KMS-11 (cell line): ENCODE measurements around the gene PRKG1.

Experiments used
- H2AFZ ChIP-seq: fragments of 200-600 bp; sonication (generic); 2 replicates; pipeline ENCODE4 v1.6.1; 2016; ENCODE audit warnings: antibody characterized with exemption, mixed run types, low read depth
- H3K27ac ChIP-seq: fragments of 200-600 bp; sonication (generic); 2 replicates; pipeline ENCODE4 v1.6.1; 2016; ENCODE audit warnings: mild to moderate bottlenecking, mixed run types
- H3K27me3 ChIP-seq: fragments of 200-600 bp; sonication (generic); 2 replicates; pipeline ENCODE4 v1.6.1; 2017; ENCODE audit warnings: mild to moderate bottlenecking, low read depth, mixed run types, moderate library complexity; ENCODE audit not compliant: insufficient read depth
- H3K36me3 ChIP-seq: fragments of 200-600 bp; sonication (generic); 2 replicates; pipeline ENCODE4 v1.6.1; 2017; ENCODE audit warnings: mild to moderate bottlenecking, mixed run types; ENCODE audit not compliant: insufficient read depth
- H3K4me1 ChIP-seq: fragments of 200-600 bp; sonication (generic); 2 replicates; pipeline ENCODE4 v1.6.1; 2016; ENCODE audit warnings: mild to moderate bottlenecking, low read depth, mixed run types; ENCODE audit not compliant: poor library complexity, severe bottlenecking
- H3K4me2 ChIP-seq: fragments of 200-600 bp; sonication (generic); 2 replicates; pipeline ENCODE4 v1.7.0; 2016; ENCODE audit warnings: mild to moderate bottlenecking, mixed run types
- H3K4me3 ChIP-seq: fragments of 200-600 bp; sonication (generic); IDR thresholded peaks from 2 replicates; pipeline ENCODE4 v1.6.1; 2017; ENCODE audit warnings: low read depth, low read length, mixed read lengths; ENCODE audit not compliant: insufficient read depth
- H3K79me2 ChIP-seq: fragments of 200-600 bp; sonication (generic); 2 replicates; pipeline ENCODE4 v1.6.1; 2016; ENCODE audit warnings: low read depth, mixed run types; ENCODE audit not compliant: insufficient read depth
- H3K9ac ChIP-seq: fragments of 200-600 bp; sonication (generic); 2 replicates; pipeline ENCODE4 v1.6.1; 2016; ENCODE audit warnings: mild to moderate bottlenecking, mixed run types
- H4K20me1 ChIP-seq: fragments of 200-600 bp; sonication (generic); 2 replicates; pipeline ENCODE4 v1.6.1; 2016; ENCODE audit warnings: mild to moderate bottlenecking, mixed run types; ENCODE audit not compliant: insufficient read depth
- CTCF ChIP-seq: fragments of 200-600 bp; sonication (generic); conservative IDR thresholded peaks from 2 replicates; pipeline ENCODE4 v1.6.1; 2017; ENCODE audit warnings: low read depth, mild to moderate bottlenecking, antibody characterized with exemption, low read length, moderate library complexity, mixed read lengths

Gene PRKG1

GRCh38 chr10:51965451-51965850 lies 891.2 kb downstream of the PRKG1 start:
- Histone ChIP-seq H2AFZ (no peak overlapping the region), H3K36me3 (no peaks in the 10 kb centered on the region), H3K4me3 (no peak overlapping the region), H3K27me3 (no peaks in the 10 kb centered on the region), H4K20me1 (no peaks in the 10 kb centered on the region), H3K79me2 (no peaks in the 10 kb centered on the region), H3K4me2 (no peak overlapping the region), H3K9ac (no peak overlapping the region), H3K27ac (no peak overlapping the region), H3K4me1 (no peaks in the 10 kb centered on the region)
- no peak for TF ChIP-seq CTCF

- no peaks in the 10 kb centered on the region for H3K4me1 ChIP-seq
- no peaks in the 10 kb centered on the region for H3K79me2 ChIP-seq
- no peaks in the 10 kb centered on the region for H4K20me1 ChIP-seq
- H3K4me2 ChIP-seq = no peak overlapping the region
- no peak overlapping the region for H3K9ac ChIP-seq
- no peaks in the 10 kb centered on the region for H3K36me3 ChIP-seq
- no peaks in the 10 kb centered on the region for H3K27me3 ChIP-seq
- H2AFZ ChIP-seq = no peak overlapping the region
- H3K4me3 ChIP-seq = no peak overlapping the region
- no peak for TF ChIP-seq CTCF
- no peak overlapping the region for H3K27ac ChIP-seq
Measured at GRCh38 chr10:51972733-51973346, 898.6 kb downstream of the PRKG1 start.

- Histone ChIP-seq H3K4me2 (no peak overlapping the region), H3K27ac (no peak overlapping the region), H3K36me3 (no peaks in the 10 kb centered on the region), H4K20me1 (no peaks in the 10 kb centered on the region), H3K4me1 (no peaks in the 10 kb centered on the region), H3K27me3 (no peaks in the 10 kb centered on the region), H3K9ac (no peak overlapping the region), H3K4me3 (no peak overlapping the region), H3K79me2 (no peaks in the 10 kb centered on the region), H2AFZ (no peak overlapping the region)
- TF ChIP-seq CTCF = no peak
Measured at GRCh38 chr10:51980752-51981151, 906.5 kb downstream of the PRKG1 start.

DNA sequence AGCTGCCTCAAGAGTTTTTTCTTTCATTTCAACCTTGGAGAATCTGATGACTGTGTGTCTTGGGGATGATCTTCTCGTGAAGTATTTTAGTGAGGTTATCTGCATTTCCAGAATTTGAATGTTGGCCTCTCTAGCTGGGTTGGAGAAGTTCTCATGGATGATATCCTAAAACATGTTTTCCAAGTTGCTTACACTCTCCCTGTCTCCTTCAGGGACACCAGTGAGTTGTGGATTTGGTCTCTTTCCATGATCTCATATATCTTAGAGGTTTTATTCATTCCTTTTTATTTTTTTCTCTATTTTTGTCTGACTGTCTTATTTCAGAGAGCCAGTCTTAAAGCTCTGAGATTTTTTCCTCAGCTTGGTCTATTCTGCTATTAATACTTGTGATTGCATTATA lies 907.4 kb downstream of the PRKG1 start:
- Histone ChIP-seq H4K20me1 (no peaks in the 10 kb centered on the region), H3K4me2 (no peak overlapping the region), H3K27ac (no peak overlapping the region), H3K27me3 (no peaks in the 10 kb centered on the region), H3K79me2 (no peaks in the 10 kb centered on the region), H3K36me3 (no peaks in the 10 kb centered on the region), H3K4me3 (no peak overlapping the region), H3K9ac (no peak overlapping the region), H3K4me1 (no peaks in the 10 kb centered on the region), H2AFZ (no peak overlapping the region)
- no peak for TF ChIP-seq CTCF
